ENCODE measurements around the gene CAPN5. TPM values are rescaled to one million over a fixed set of nuclear protein-coding genes. Genes with fewer than 3 reads are reported as not detected.

The CAPN5 gene
- total and polyA plus RNA-seq, 11 donors = 1.1 to 4.5 (median 2.1) TPM

GRCh38 chr11:77081976-77082836 lies 15.4 kb downstream of the CAPN5 start:
- DNase-seq (peak in 3 of 5 donors; percentile 4 to 52 (median 14)), ATAC-seq (peak in 1 of 4 donors; percentile 6)
- intact Hi-C loops (cut with DNase I) = loop anchor here in 1 of 10 donors (10.0 kb wide), 1 partner anchor 287 kb away; no protein-coding TSS in a partner anchor
- WGBS, 4 donors = 61 to 68% (median 66%) methylated on average over 10 to 11 of the region's 11 CpGs
- Histone ChIP-seq H3K36me3 (no peaks in the 10 kb centered on the region), H3K4me3 (peak overlapping the region in 2 of 12 donors; percentile 16 to 23), H3K4me1 (peaks cover 0 to 27% (median 14%) of the 10 kb centered on the region in 12 donors), H3K9me3 (peaks cover 0 to 8% (median 0%) of the 10 kb centered on the region in 12 donors), H3K27me3 (no peaks in the 10 kb centered on the region), H3K27ac (peak overlapping the region; percentile 8 to 82 (median 56))
- TF ChIP-seq POLR2A (IDR thresholded peaks at IDR 0.05) = no peak
- no peak for TF ChIP-seq CTCF (IDR thresholded peaks at IDR 0.05)

GRCh38 chr11:77082838-77083565 lies 16.2 kb downstream of the CAPN5 start:
- Histone ChIP-seq H3K36me3 (no peaks in the 10 kb centered on the region), H3K9me3 (peaks cover 0 to 7% (median 0%) of the 10 kb centered on the region in 12 donors), H3K4me1 (peaks cover 0 to 27% (median 14%) of the 10 kb centered on the region in 12 donors), H3K27ac (peak overlapping the region; percentile 8 to 82 (median 56)), H3K27me3 (no peaks in the 10 kb centered on the region), H3K4me3 (peak overlapping the region in 3 of 12 donors; percentile 6 to 23 (median 16))
- no peak for TF ChIP-seq POLR2A (IDR thresholded peaks at IDR 0.05)
- TF ChIP-seq CTCF (IDR thresholded peaks at IDR 0.05) = no peak
- WGBS, 4 donors = 60 to 76% (median 72%) methylated on average over 15 of the region's 15 CpGs
- ATAC-seq (peak; percentile 71 to 90 (median 82)), DNase-seq (peak; percentile 65 to 76 (median 70))
- intact Hi-C loops (cut with DNase I) = loop anchor here in 1 of 10 donors (10.0 kb wide), 1 partner anchor 288 kb away; no protein-coding TSS in a partner anchor

- Histone ChIP-seq H3K27me3 (no peaks in the 10 kb centered on the region), H3K4me1 (peaks cover 0 to 27% (median 14%) of the 10 kb centered on the region in 12 donors), H3K36me3 (no peaks in the 10 kb centered on the region), H3K4me3 (no peak overlapping the region), H3K9me3 (peaks cover 0 to 3% (median 0%) of the 10 kb centered on the region in 12 donors), H3K27ac (peak overlapping the region in 4 of 12 donors; percentile 8 to 70 (median 48))
- TF ChIP-seq POLR2A (IDR thresholded peaks at IDR 0.05) (no peak), CTCF (IDR thresholded peaks at IDR 0.05) (no peak)
- intact Hi-C loops (cut with DNase I) = loop anchor here in 1 of 10 donors (10.0 kb wide), 1 partner anchor 289 kb away; no protein-coding TSS in a partner anchor
- ATAC-seq (no peak), DNase-seq (peak in 3 of 5 donors; percentile 13 to 20 (median 15))
- 90 to 97% (median 95%) methylated on average over 8 to 12 of the region's 12 CpGs for WGBS, 4 donors
Measured at GRCh38 chr11:77083566-77084245, 16.9 kb downstream of the CAPN5 start.
